Ectodermal cell (in vitro differentiated cells): ENCODE measurements around the gene ELMO1.

Experiments used
- H3K27ac ChIP-seq: 2 replicates; pipeline ENCODE4 v1.7.0; 2013; ENCODE audit warnings: mild to moderate bottlenecking, low read depth, low read length; ENCODE audit not compliant: insufficient read depth, poor library complexity, severe bottlenecking
- H3K27me3 ChIP-seq: 2 replicates; pipeline ENCODE4 v1.7.0; 2013; ENCODE audit warnings: mild to moderate bottlenecking, low read length; ENCODE audit not compliant: insufficient read depth, control insufficient read depth, poor library complexity, severe bottlenecking
- H3K36me3 ChIP-seq: one replicate; pipeline ENCODE4 v1.7.0; 2013; ENCODE audit warnings: low read length; ENCODE audit not compliant: control insufficient read depth, insufficient read depth
- H3K4me1 ChIP-seq: one replicate; pipeline ENCODE4 v1.7.0; 2013; ENCODE audit warnings: low read length; ENCODE audit not compliant: control insufficient read depth, insufficient read depth
- H3K4me3 ChIP-seq: 2 replicates; pipeline ENCODE4 v1.7.0; 2013; ENCODE audit warnings: low read depth, low read length, control low read depth; ENCODE audit not compliant: insufficient read depth
- H3K9me3 ChIP-seq: 2 replicates; pipeline ENCODE4 v1.7.0; 2013; ENCODE audit warnings: mild to moderate bottlenecking, low read length, moderate library complexity; ENCODE audit not compliant: control insufficient read depth
- WGBS, 2 experiments: methylation state at CpG; one replicate each; pipeline ENCODE4 v1.1.7; 2013; ENCODE audit warnings: missing lambda C conversion rate in 2 of 2; 5-methylcytosine and 5-hydroxymethylcytosine counted together

Gene ELMO1

GRCh38 chr7:36971515-36972139 is 477.0 kb downstream of the ELMO1 start:
- Histone ChIP-seq H3K36me3 (no peaks in the 10 kb centered on the region), H3K27me3 (no peaks in the 10 kb centered on the region), H3K4me1 (no peaks in the 10 kb centered on the region), H3K9me3 (no peaks in the 10 kb centered on the region), H3K4me3 (no peak overlapping the region), H3K27ac (no peak overlapping the region)
- 79 to 90% methylated on average over 6 to 9 of the region's 9 CpGs for WGBS, 2 experiments

GRCh38 chr7:36970551-36971514 is 477.8 kb downstream of the ELMO1 start:
- 92 to 93% methylated on average over 4 to 5 of the region's 5 CpGs for WGBS, 2 experiments
- H3K27me3 ChIP-seq: no peaks in the 10 kb centered on the region
- no peaks in the 10 kb centered on the region for H3K4me1 ChIP-seq
- no peak overlapping the region for H3K4me3 ChIP-seq
- no peak overlapping the region for H3K27ac ChIP-seq
- no peaks in the 10 kb centered on the region for H3K9me3 ChIP-seq
- H3K36me3 ChIP-seq: no peaks in the 10 kb centered on the region

GRCh38 chr7:36969376-36969775 is 479.3 kb downstream of the ELMO1 start:
- Histone ChIP-seq H3K27ac (no peak overlapping the region), H3K4me1 (no peaks in the 10 kb centered on the region), H3K27me3 (no peaks in the 10 kb centered on the region), H3K9me3 (no peaks in the 10 kb centered on the region), H3K4me3 (no peak overlapping the region), H3K36me3 (no peaks in the 10 kb centered on the region)

DNA sequence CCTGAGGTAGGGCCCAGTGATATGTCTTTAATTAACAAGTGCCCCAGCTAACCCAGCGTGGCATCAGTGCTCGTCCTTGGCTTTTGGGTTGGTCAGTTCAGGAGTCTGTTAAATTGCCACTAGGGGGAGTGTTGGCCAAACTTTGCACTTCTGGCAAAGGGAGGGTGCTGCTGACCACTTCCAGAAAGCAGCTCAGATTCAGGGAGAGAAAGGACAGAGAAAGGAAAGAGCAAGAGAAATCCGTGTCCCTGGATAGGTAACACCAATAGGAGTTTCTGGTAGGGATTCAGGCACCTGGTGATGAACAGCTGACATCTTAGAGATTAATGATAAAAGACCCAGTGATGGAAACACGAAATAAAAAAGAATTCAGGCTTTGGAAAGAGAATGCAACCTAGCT is 481.3 kb downstream of the ELMO1 start:
- H3K9me3 ChIP-seq: no peaks in the 10 kb centered on the region
- no peak overlapping the region for H3K4me3 ChIP-seq
- H3K27ac ChIP-seq: no peak overlapping the region
- H3K4me1 ChIP-seq: no peaks in the 10 kb centered on the region
- H3K27me3 ChIP-seq: no peaks in the 10 kb centered on the region
- no peaks in the 10 kb centered on the region for H3K36me3 ChIP-seq
- 24 to 34% methylated on average over 4 of the region's 4 CpGs for WGBS, 2 experiments

DNA sequence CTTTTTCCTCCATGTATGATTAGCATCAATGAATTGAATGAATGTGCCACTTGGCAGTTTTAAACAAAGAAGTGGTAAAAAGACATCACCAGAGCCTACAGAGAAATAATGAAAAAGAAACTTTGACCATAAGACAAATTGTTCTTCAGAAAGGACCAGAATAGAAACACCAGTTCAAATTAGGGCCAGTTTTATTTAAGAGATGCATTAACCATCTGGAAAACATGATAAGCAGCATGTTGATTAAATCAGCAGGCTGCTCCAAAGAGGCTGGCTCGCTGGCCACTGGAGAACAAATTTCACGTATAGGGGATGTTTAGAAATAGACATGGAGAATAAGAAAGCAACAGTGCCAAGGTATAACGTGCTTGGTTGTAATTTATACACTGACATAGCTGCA is 482.0 kb downstream of the ELMO1 start:
- no peak overlapping the region for H3K4me3 ChIP-seq
- H3K36me3 ChIP-seq: no peaks in the 10 kb centered on the region
- no peak overlapping the region for H3K27ac ChIP-seq
- no peaks in the 10 kb centered on the region for H3K4me1 ChIP-seq
- H3K9me3 ChIP-seq: no peaks in the 10 kb centered on the region
- 88 to 89% methylated on average over 3 of the region's 3 CpGs for WGBS, 2 experiments
- H3K27me3 ChIP-seq: no peaks in the 10 kb centered on the region

DNA sequence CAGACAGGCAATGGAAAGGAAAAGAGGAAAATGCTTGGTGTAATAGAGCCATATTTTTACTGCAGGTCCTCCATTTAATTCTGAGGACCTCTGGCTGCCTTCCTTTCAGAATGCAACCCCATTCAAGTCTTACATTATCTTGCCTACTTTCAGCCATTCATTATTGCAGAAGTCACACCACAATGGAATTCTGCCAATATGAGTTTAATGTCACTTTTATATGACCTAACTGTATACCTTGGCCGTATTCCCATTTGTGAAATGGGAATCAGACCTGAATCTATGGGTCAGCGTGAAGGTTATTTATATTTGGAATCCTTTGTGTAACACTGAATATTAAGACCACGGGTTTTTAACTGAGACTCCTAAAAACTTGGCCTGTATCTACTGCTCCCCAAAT is 482.6 kb downstream of the ELMO1 start:
- 93 to 94% methylated on average over 3 of the region's 3 CpGs for WGBS, 2 experiments
- H3K4me3 ChIP-seq: no peak overlapping the region
- no peaks in the 10 kb centered on the region for H3K36me3 ChIP-seq
- H3K27me3 ChIP-seq: no peaks in the 10 kb centered on the region
- H3K27ac ChIP-seq: no peak overlapping the region
- no peaks in the 10 kb centered on the region for H3K9me3 ChIP-seq
- no peaks in the 10 kb centered on the region for H3K4me1 ChIP-seq

- no peak overlapping the region for H3K4me3 ChIP-seq
- H3K27me3 ChIP-seq: no peaks in the 10 kb centered on the region
- H3K36me3 ChIP-seq: no peaks in the 10 kb centered on the region
- no peak overlapping the region for H3K27ac ChIP-seq
- no peaks in the 10 kb centered on the region for H3K4me1 ChIP-seq
- 71 to 100% methylated on average over 1 of the region's 1 CpG for WGBS, 2 experiments
- no peaks in the 10 kb centered on the region for H3K9me3 ChIP-seq
Observed at GRCh38 chr7:36965625-36966024, 483.0 kb downstream of the ELMO1 start.

GRCh38 chr7:36964297-36964696 is 484.4 kb downstream of the ELMO1 start:
- Histone ChIP-seq H3K27ac (no peak overlapping the region), H3K27me3 (no peaks in the 10 kb centered on the region), H3K9me3 (no peaks in the 10 kb centered on the region), H3K4me3 (no peak overlapping the region), H3K36me3 (no peaks in the 10 kb centered on the region), H3K4me1 (no peaks in the 10 kb centered on the region)
- 82 to 93% methylated on average over 1 of the region's 2 CpGs for WGBS, 2 experiments

DNA sequence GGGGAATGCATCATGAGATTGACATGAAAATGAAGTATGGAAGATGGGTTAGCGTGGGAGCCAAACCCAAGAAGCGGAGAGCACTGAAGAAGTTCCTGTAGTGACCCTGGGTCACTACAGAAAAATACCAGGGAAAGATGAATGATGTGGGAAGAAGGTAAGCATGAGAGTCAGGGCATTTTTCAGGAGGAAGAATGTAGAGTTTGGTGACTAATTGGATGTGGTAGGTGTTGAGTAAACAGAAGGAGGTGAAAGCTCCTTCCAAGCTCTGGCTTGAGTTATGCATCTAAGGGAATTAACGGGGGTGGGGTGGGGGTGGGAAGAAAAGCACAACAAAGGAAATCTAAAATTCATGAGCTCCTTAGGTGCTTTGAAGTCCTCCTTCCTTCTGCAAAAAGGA is 486.3 kb downstream of the ELMO1 start:
- Histone ChIP-seq H3K27me3 (no peaks in the 10 kb centered on the region), H3K36me3 (no peaks in the 10 kb centered on the region), H3K4me3 (no peak overlapping the region), H3K4me1 (no peaks in the 10 kb centered on the region), H3K9me3 (no peaks in the 10 kb centered on the region), H3K27ac (no peak overlapping the region)
- 68 to 76% methylated on average over 3 of the region's 3 CpGs for WGBS, 2 experiments

- H3K36me3 ChIP-seq: no peaks in the 10 kb centered on the region
- no peaks in the 10 kb centered on the region for H3K27me3 ChIP-seq
- H3K4me3 ChIP-seq: no peak overlapping the region
- no peaks in the 10 kb centered on the region for H3K4me1 ChIP-seq
- no peaks in the 10 kb centered on the region for H3K9me3 ChIP-seq
- no peak overlapping the region for H3K27ac ChIP-seq
Observed at GRCh38 chr7:36961693-36962092, 487.0 kb downstream of the ELMO1 start.
